ENCODE measurements around the gene LOXHD1. TPM values are rescaled to one million over a fixed set of nuclear protein-coding genes. Genes with fewer than 3 reads are reported as not detected.

Gene LOXHD1
- polyA plus RNA-seq, 6 donors from 2014 or later = not detected

DNA sequence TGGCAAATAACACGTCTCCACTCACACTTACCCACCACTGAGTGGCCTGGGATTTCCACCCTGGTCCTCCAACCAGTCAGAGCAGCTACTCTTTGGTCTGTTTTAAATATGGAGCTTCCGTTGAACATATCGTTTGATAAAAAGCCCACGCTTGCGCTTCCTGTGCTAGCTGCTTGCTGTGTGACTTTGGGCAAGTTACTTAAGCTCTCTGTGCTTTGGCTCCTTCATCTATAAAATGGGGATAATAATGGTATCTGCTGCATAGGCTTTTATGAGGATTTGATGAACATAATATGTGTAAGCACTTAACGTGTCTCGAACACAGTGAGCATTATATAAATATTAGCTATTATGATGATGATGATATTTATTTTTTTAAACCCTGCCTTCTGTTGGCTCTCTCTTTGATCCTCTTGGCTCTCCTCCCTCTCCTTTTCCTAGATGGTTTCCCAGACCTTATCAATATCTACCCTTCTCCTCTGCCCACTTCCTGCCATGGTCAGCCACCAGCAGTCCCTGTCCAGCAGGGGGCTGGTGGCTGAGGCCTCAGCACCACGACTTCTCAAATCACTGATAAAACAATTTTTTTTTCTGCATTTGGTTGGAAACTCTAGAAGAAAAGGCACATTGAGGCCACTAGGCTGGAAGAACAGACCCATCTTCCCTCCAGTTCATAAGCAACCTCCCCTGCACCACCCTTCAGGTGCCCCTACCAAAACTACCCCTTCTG is 191.9 kb downstream of the LOXHD1 start:
- H3K36me3 Mint-ChIP-seq = no peaks in the 10 kb centered on the region
- ATAC-seq (ENCODE audit: low read depth in 2 of 2) = no peak
- peaks cover 9 to 18% (median 18%) of the 10 kb centered on the region in 3 donors for H3K27me3 Mint-ChIP-seq
- H3K27ac Mint-ChIP-seq = peak overlapping the region in 1 of 6 donors; percentile 60
- no peak for DNase-seq
- H3K4me1 Mint-ChIP-seq = no peaks in the 10 kb centered on the region
- H3K4me3 Mint-ChIP-seq = no peak overlapping the region
- peaks cover 0 to 2% (median 0%) of the 10 kb centered on the region in 7 donors for H3K9me3 Mint-ChIP-seq

- DNase-seq (no peak), ATAC-seq (ENCODE audit: low read depth in 2 of 2) (no peak)
- Mint-ChIP-seq H3K4me3 (peak overlapping the region in 1 of 8 donors; percentile 38), H3K9me3 (peaks cover 0 to 2% (median 0%) of the 10 kb centered on the region in 7 donors), H3K4me1 (no peaks in the 10 kb centered on the region), H3K27me3 (peaks cover 9 to 18% (median 12%) of the 10 kb centered on the region in 3 donors), H3K36me3 (no peaks in the 10 kb centered on the region), H3K27ac (no peak overlapping the region)
Measured at GRCh38 chr18:46462523-46462922, 194.5 kb downstream of the LOXHD1 start.

- Mint-ChIP-seq H3K9me3 (peaks cover 0 to 2% (median 0%) of the 10 kb centered on the region in 7 donors), H3K36me3 (no peaks in the 10 kb centered on the region), H3K27me3 (peaks cover 9 to 18% (median 12%) of the 10 kb centered on the region in 3 donors), H3K4me1 (no peaks in the 10 kb centered on the region), H3K27ac (no peak overlapping the region), H3K4me3 (no peak overlapping the region)
- DNase-seq (no peak), ATAC-seq (ENCODE audit: low read depth in 2 of 2) (no peak)
Measured at GRCh38 chr18:46461993-46462392, 195.0 kb downstream of the LOXHD1 start.

DNA sequence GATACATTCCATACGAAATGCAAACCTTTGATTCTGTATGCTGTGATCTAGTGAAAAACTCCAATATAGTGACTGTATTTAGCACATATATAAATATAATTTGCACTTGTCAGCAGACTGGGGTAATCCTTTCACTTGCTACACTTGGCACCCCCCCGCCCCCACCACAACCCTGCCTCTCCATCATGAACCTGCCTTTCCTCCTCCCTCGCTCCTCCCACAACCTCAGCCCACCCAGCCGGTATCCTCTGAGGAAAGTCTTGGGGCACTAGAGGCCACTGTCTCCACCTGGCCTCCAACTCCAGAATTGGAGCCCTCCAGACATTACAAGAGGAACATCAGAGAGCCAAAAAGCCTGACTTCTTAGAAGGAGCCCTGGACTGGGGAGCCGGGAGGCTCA is 196.3 kb downstream of the LOXHD1 start:
- DNase-seq (no peak), ATAC-seq (ENCODE audit: low read depth in 2 of 2) (no peak)
- H3K27ac Mint-ChIP-seq = no peak overlapping the region
- H3K36me3 Mint-ChIP-seq = no peaks in the 10 kb centered on the region
- peaks cover 12 to 17% (median 13%) of the 10 kb centered on the region in 3 donors for H3K27me3 Mint-ChIP-seq
- no peak overlapping the region for H3K4me3 Mint-ChIP-seq
- no peaks in the 10 kb centered on the region for H3K4me1 Mint-ChIP-seq
- H3K9me3 Mint-ChIP-seq = peaks cover 0 to 2% (median 0%) of the 10 kb centered on the region in 7 donors

DNA sequence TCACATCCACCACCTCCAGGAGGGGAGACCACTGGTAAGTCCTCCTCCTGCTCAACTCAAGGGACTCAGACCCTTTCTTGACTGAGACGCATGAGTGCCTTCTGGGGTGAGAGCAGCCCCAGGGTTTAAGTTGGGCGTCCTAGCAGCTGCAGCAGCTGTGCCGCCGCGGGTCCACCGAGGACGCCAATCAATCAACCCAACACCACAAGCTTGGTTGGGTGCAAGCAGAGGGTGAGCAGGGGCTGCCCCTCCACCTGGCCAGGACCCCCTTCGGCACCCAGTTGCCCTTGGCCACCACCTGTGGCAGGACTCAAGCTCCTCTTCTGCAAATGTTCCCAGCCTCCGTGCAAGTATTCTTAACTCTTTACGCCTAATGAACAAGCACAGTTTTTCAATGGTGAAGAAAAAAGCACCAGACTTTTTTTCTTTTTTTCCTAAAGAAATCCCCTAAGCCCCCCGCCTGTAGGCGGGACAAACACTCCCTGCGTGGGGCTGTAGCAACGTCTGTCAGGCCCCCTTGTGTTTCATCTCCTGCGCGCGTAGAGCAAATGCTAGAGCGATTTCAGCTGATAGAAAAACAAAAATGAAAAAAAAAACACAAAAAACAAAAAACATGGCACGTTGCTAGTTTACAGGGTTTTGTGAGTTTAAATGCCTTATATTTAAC is 197.1 kb downstream of the LOXHD1 start:
- H3K4me1 Mint-ChIP-seq = no peaks in the 10 kb centered on the region

DNA sequence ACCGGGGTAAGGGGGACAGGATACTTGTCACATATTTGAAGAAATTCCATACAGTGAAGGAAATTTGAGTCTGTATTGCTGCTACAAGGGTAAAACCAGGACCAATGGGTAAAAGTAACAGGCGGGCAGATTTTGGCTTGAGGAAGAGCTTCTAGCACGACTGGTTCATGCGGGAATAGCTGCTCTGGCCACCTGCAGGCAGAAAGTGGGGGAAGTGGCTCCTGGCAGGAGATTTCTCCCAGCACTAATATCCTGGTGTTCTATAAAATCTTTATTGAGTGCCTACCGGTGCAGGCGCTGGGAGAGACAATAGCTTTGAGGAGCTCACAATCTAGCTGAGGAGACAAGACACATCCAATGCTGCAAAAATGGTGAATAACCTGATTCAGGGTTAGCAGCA is 198.5 kb downstream of the LOXHD1 start:
- ATAC-seq (ENCODE audit: low read depth in 2 of 2) (no peak), DNase-seq (no peak)
- Mint-ChIP-seq H3K4me3 (no peak overlapping the region), H3K36me3 (no peaks in the 10 kb centered on the region), H3K27me3 (peaks cover 0 to 9% (median 0%) of the 10 kb centered on the region in 3 donors), H3K27ac (no peak overlapping the region), H3K4me1 (no peaks in the 10 kb centered on the region), H3K9me3 (peaks cover 0 to 2% (median 0%) of the 10 kb centered on the region in 7 donors)

More for the DNA sequence above, 197.1 kb downstream of the LOXHD1 start:
- Mint-ChIP-seq H3K27ac (no peak overlapping the region), H3K36me3 (no peaks in the 10 kb centered on the region), H3K27me3 (peaks cover 4 to 13% (median 9%) of the 10 kb centered on the region in 3 donors), H3K4me3 (no peak overlapping the region), H3K9me3 (peaks cover 0 to 2% (median 0%) of the 10 kb centered on the region in 7 donors)
- DNase-seq = no peak
- ATAC-seq (ENCODE audit: low read depth in 2 of 2) = no peak

GRCh38 chr18:46456691-46457090 is 200.3 kb downstream of the LOXHD1 start:
- Mint-ChIP-seq H3K4me3 (no peak overlapping the region), H3K4me1 (no peaks in the 10 kb centered on the region), H3K9me3 (peaks cover 0 to 11% (median 4%) of the 10 kb centered on the region in 7 donors), H3K27ac (no peak overlapping the region), H3K27me3 (peaks cover 0 to 7% (median 0%) of the 10 kb centered on the region in 3 donors), H3K36me3 (no peaks in the 10 kb centered on the region)
- ATAC-seq (ENCODE audit: low read depth in 2 of 2) = no peak
- no peak for DNase-seq

GRCh38 chr18:46452820-46453219 is 204.2 kb downstream of the LOXHD1 start:
- DNase-seq = no peak
- peaks cover 5 to 21% (median 21%) of the 10 kb centered on the region in 3 donors for H3K27me3 Mint-ChIP-seq
- no peak for ATAC-seq (ENCODE audit: low read depth in 2 of 2)
- H3K36me3 Mint-ChIP-seq = peaks cover 0 to 16% of the 10 kb centered on the region in 2 donors
- H3K4me1 Mint-ChIP-seq = no peaks in the 10 kb centered on the region
- H3K27ac Mint-ChIP-seq = no peak overlapping the region
- no peak overlapping the region for H3K4me3 Mint-ChIP-seq
- H3K9me3 Mint-ChIP-seq = peaks cover 0 to 34% (median 22%) of the 10 kb centered on the region in 7 donors

DNA sequence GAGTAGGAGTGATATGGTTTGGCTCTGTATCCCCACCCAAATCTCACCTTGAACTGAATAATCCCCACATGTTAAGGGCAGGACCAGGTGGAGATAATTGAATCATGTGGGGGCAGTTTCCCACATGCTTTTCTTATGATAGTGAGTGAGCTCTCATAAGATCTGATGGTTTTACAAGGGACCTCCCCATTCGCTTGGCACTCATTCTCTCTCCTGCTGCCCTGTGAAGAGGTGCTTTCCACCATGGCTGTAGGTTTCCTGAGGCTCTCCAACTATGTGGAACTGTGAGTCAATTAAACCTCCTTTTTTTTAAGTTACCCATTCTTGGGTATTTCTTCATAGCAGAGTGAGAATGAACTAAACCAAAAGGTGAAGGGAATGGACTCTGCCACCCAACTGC is 207.5 kb downstream of the LOXHD1 start:
- Mint-ChIP-seq H3K4me3 (no peak overlapping the region), H3K27me3 (peaks cover 0 to 42% (median 35%) of the 10 kb centered on the region in 3 donors), H3K36me3 (peaks cover 0 to 16% of the 10 kb centered on the region in 2 donors), H3K9me3 (peaks cover 5 to 50% (median 26%) of the 10 kb centered on the region in 7 donors), H3K4me1 (no peaks in the 10 kb centered on the region), H3K27ac (no peak overlapping the region)
- ATAC-seq (ENCODE audit: low read depth in 2 of 2) = no peak
- DNase-seq = no peak

DNA sequence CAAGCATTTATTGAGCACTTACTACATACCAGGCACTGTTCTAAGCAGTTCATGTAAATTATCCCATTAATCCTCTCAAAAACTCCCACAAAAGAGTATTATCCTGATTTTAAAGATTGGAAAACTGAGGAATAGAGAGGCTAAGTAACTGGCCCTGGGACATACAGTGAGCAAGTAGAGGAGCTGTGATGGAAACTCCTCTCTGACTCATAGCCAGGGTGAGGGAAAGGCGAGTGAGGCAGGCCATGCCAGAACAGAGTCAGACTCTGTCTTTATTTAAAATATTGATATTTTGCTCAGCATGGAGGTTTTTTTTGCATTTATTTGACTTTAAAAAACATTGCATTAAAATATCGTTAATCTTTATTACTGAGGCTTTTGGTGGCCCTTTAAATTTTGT is 208.0 kb downstream of the LOXHD1 start:
- DNase-seq = no peak
- H3K36me3 Mint-ChIP-seq = peaks cover 0 to 16% of the 10 kb centered on the region in 2 donors
- H3K9me3 Mint-ChIP-seq = peaks cover 5 to 51% (median 26%) of the 10 kb centered on the region in 7 donors
- H3K4me3 Mint-ChIP-seq = no peak overlapping the region
- ATAC-seq (ENCODE audit: low read depth in 2 of 2) = no peak
- no peaks in the 10 kb centered on the region for H3K4me1 Mint-ChIP-seq
- peaks cover 0 to 42% (median 35%) of the 10 kb centered on the region in 3 donors for H3K27me3 Mint-ChIP-seq
- H3K27ac Mint-ChIP-seq = no peak overlapping the region

GRCh38 chr18:46448347-46448746 is 208.7 kb downstream of the LOXHD1 start:
- peaks cover 5 to 53% (median 26%) of the 10 kb centered on the region in 7 donors for H3K9me3 Mint-ChIP-seq
- peaks cover 0 to 16% of the 10 kb centered on the region in 2 donors for H3K36me3 Mint-ChIP-seq
- no peaks in the 10 kb centered on the region for H3K4me1 Mint-ChIP-seq
- ATAC-seq (ENCODE audit: low read depth in 2 of 2) (no peak), DNase-seq (no peak)
- peaks cover 0 to 42% (median 35%) of the 10 kb centered on the region in 3 donors for H3K27me3 Mint-ChIP-seq
- H3K27ac Mint-ChIP-seq = no peak overlapping the region
- no peak overlapping the region for H3K4me3 Mint-ChIP-seq

- Mint-ChIP-seq H3K4me3 (no peak overlapping the region), H3K27ac (peak overlapping the region in 1 of 6 donors; percentile 33), H3K9me3 (peaks cover 8 to 55% (median 26%) of the 10 kb centered on the region in 7 donors), H3K27me3 (peaks cover 0 to 42% (median 35%) of the 10 kb centered on the region in 3 donors), H3K4me1 (no peaks in the 10 kb centered on the region), H3K36me3 (peaks cover 0 to 16% of the 10 kb centered on the region in 2 donors)
- ATAC-seq (ENCODE audit: low read depth in 2 of 2) (no peak), DNase-seq (no peak)
Measured at GRCh38 chr18:46447792-46448191, 209.2 kb downstream of the LOXHD1 start.

DNA sequence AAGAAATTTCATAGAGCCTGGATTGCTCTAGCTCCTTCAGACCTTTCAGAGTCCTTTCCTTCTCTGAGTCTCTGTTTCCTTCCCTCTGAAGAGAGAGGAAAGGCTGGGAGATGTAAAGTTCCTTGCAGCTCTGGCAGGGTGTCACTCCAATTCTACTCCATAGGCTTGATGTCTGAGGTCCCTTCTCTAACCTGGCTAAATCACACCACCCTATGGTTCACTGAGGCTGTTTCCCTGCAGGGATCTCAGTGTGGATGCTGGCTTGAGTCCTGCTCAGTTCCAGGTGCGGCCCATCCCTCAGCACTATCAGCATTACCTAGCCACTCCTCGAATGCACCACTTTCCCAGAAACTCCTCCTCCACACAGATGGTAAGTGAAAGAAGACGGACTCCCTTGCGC is 209.7 kb downstream of the LOXHD1 start:
- Mint-ChIP-seq H3K27ac (no peak overlapping the region), H3K9me3 (peaks cover 8 to 54% (median 23%) of the 10 kb centered on the region in 7 donors), H3K4me3 (no peak overlapping the region), H3K27me3 (peaks cover 0 to 42% (median 35%) of the 10 kb centered on the region in 3 donors), H3K4me1 (no peaks in the 10 kb centered on the region), H3K36me3 (peaks cover 0 to 16% of the 10 kb centered on the region in 2 donors)
- ATAC-seq (ENCODE audit: low read depth in 2 of 2) = no peak
- DNase-seq = no peak
